K562 (cell line): ENCODE data around the gene CPED1. TPM values are rescaled to one million over a fixed set of nuclear protein-coding genes. Genes with fewer than 3 reads are reported as not detected.
A peak's percentile ranks its signal among the peaks of the same experiment; 100 is the strongest.

Source experiments
- ASH1L ChIP-seq: fragments of 450-650 bp; IDR thresholded peaks from 2 replicates; pipeline ENCODE4 v1.6.1; 2018; ENCODE audit warnings: borderline replicate concordance, mild to moderate bottlenecking, low read depth; ENCODE audit not compliant: partially characterized antibody
- ATF4 ChIP-seq: fragments of 450-650 bp; formaldehyde crosslinking; IDR thresholded peaks from 2 replicates; pipeline ENCODE4 v1.4.0; 2022; ENCODE audit warnings: mild to moderate bottlenecking, moderate library complexity
- CBFA2T2 ChIP-seq: fragments of 450-650 bp; conservative IDR thresholded peaks from 2 replicates; pipeline ENCODE4 v1.6.1; 2017; ENCODE audit warnings: mild to moderate bottlenecking
- HDAC3 ChIP-seq: fragments of 450-650 bp; IDR thresholded peaks from 2 replicates; pipeline ENCODE4 v1.6.1; 2018; ENCODE audit warnings: borderline replicate concordance, mild to moderate bottlenecking, moderate library complexity; ENCODE audit not compliant: partially characterized antibody
- MTF1 ChIP-seq: fragments of 250-450 bp; sonication (Bioruptor Pico); IDR thresholded peaks from 2 replicates; pipeline ENCODE4 v1.9.0; 2021; ENCODE audit warnings: moderate library complexity, mild to moderate bottlenecking, inconsistent platforms, borderline replicate concordance
- NFYB ChIP-seq: IDR thresholded peaks from 2 replicates; pipeline ENCODE4 v1.6.1; 2011; ENCODE audit warnings: mild to moderate bottlenecking, moderate library complexity; ENCODE audit not compliant: insufficient read length; ENCODE audit errors: extremely low read depth
- SETDB1 ChIP-seq: IDR thresholded peaks from one replicate; pipeline ENCODE4 v1.6.1; 2012; ENCODE audit warnings: low read length, control low read depth, inconsistent platforms
- SMAD2 ChIP-seq: fragments of 150-350 bp; IDR thresholded peaks from 2 replicates; pipeline ENCODE4 v1.6.1; 2014; ENCODE audit warnings: low read depth, mild to moderate bottlenecking, low read length
- WHSC1 ChIP-seq: IDR thresholded peaks from one replicate; pipeline ENCODE4 v1.6.1; 2012; ENCODE audit warnings: low read length, control low read depth, inconsistent platforms
- XRCC4 ChIP-seq: IDR thresholded peaks from one replicate; pipeline ENCODE4 v1.6.1; 2011; ENCODE audit not compliant: insufficient read depth, insufficient read length; ENCODE audit errors: extremely low read depth
- XRCC5 ChIP-seq: fragments of 200-400 bp; formaldehyde crosslinking; IDR thresholded peaks from 2 replicates; pipeline ENCODE4 v1.6.1; 2017; ENCODE audit warnings: low read depth, mild to moderate bottlenecking, low read length
- ZBTB7A ChIP-seq: IDR thresholded peaks from 2 replicates; pipeline ENCODE4 v1.6.1; 2011; ENCODE audit warnings: low read depth, mild to moderate bottlenecking, low read length, moderate library complexity, borderline replicate concordance; ENCODE audit not compliant: control insufficient read depth
- ZEB2 ChIP-seq: fragments of 450-650 bp; IDR thresholded peaks from 2 replicates; pipeline ENCODE4 v1.6.1; 2016
- ZFP30 ChIP-seq: fragments of 250-450 bp; sonication (Bioruptor Pico); IDR thresholded peaks from 2 replicates; pipeline ENCODE4 v1.8.0; 2022; ENCODE audit warnings: moderate library complexity, mild to moderate bottlenecking, inconsistent platforms, borderline replicate concordance
- ZKSCAN8 ChIP-seq: fragments of 200-800 bp; sonication (Bioruptor generic); IDR thresholded peaks from 2 replicates; pipeline ENCODE4 v1.6.1; 2016; ENCODE audit warnings: missing genetic modification characterization, missing compliant biosample characterization
- ZNF507 ChIP-seq: conservative IDR thresholded peaks from 2 replicates; pipeline ENCODE4 v1.6.1; 2017; ENCODE audit warnings: missing genetic modification characterization, missing compliant biosample characterization
- ZNF668 ChIP-seq: fragments of 250-450 bp; sonication (Bioruptor Pico); IDR thresholded peaks from 2 replicates; pipeline ENCODE4 v1.8.0; 2022; ENCODE audit warnings: mild to moderate bottlenecking, inconsistent platforms
- polyA plus RNA-seq, 8 experiments: library from polyadenylated mRNA; depleted of rRNA in 4 of 8; stranded (reverse) in 5 of 8; unstranded in 3 of 8; fragments of >200 nt; fragmentation: Nextera tagmentation in 2 of 8; fragmentation: Illumina TruSeq in 1 of 8; extraction: Ambion mirVana in 2 of 8; extraction: Trizol in 1 of 8; gene quantifications; 2 replicates each; pipeline versions ENCODE4 v1.2.1 to v1.2.3, GENCODE V29; 2011 to 2014; ENCODE audit warnings: inconsistent platforms in 1 of 8, missing spikeins in 1 of 8
- total RNA-seq, 7 experiments: library from RNA; depleted of rRNA in 6 of 7; stranded (reverse); fragments of >200 nt in 6 of 7; fragmentation: Illumina TruSeq in 2 of 7; extraction: Trizol in 2 of 7; gene quantifications; 2 replicates each; pipeline versions ENCODE4 v1.2.1 to v1.2.3, GENCODE V29; 2011 to 2021; ENCODE audit warnings: low replicate concordance in 1 of 7
- TF ChIP-seq, protein P1 (sequence below): fragments of 450-650 bp; IDR thresholded peaks from 2 replicates; pipeline ENCODE4 v1.6.1; 2016; ENCODE audit warnings: mild to moderate bottlenecking, moderate library complexity

The CPED1 gene
- total and polyA plus RNA-seq, 9 of the 15 experiments (the other 6 are each of a cell fraction or from before 2014, with no cell fraction given): 195 to 393 (median 290) TPM

GRCh38 chr7:121072826-121073225 lies 84.3 kb downstream of the CPED1 start (continued):
- TF ChIP-seq, protein P1, sequence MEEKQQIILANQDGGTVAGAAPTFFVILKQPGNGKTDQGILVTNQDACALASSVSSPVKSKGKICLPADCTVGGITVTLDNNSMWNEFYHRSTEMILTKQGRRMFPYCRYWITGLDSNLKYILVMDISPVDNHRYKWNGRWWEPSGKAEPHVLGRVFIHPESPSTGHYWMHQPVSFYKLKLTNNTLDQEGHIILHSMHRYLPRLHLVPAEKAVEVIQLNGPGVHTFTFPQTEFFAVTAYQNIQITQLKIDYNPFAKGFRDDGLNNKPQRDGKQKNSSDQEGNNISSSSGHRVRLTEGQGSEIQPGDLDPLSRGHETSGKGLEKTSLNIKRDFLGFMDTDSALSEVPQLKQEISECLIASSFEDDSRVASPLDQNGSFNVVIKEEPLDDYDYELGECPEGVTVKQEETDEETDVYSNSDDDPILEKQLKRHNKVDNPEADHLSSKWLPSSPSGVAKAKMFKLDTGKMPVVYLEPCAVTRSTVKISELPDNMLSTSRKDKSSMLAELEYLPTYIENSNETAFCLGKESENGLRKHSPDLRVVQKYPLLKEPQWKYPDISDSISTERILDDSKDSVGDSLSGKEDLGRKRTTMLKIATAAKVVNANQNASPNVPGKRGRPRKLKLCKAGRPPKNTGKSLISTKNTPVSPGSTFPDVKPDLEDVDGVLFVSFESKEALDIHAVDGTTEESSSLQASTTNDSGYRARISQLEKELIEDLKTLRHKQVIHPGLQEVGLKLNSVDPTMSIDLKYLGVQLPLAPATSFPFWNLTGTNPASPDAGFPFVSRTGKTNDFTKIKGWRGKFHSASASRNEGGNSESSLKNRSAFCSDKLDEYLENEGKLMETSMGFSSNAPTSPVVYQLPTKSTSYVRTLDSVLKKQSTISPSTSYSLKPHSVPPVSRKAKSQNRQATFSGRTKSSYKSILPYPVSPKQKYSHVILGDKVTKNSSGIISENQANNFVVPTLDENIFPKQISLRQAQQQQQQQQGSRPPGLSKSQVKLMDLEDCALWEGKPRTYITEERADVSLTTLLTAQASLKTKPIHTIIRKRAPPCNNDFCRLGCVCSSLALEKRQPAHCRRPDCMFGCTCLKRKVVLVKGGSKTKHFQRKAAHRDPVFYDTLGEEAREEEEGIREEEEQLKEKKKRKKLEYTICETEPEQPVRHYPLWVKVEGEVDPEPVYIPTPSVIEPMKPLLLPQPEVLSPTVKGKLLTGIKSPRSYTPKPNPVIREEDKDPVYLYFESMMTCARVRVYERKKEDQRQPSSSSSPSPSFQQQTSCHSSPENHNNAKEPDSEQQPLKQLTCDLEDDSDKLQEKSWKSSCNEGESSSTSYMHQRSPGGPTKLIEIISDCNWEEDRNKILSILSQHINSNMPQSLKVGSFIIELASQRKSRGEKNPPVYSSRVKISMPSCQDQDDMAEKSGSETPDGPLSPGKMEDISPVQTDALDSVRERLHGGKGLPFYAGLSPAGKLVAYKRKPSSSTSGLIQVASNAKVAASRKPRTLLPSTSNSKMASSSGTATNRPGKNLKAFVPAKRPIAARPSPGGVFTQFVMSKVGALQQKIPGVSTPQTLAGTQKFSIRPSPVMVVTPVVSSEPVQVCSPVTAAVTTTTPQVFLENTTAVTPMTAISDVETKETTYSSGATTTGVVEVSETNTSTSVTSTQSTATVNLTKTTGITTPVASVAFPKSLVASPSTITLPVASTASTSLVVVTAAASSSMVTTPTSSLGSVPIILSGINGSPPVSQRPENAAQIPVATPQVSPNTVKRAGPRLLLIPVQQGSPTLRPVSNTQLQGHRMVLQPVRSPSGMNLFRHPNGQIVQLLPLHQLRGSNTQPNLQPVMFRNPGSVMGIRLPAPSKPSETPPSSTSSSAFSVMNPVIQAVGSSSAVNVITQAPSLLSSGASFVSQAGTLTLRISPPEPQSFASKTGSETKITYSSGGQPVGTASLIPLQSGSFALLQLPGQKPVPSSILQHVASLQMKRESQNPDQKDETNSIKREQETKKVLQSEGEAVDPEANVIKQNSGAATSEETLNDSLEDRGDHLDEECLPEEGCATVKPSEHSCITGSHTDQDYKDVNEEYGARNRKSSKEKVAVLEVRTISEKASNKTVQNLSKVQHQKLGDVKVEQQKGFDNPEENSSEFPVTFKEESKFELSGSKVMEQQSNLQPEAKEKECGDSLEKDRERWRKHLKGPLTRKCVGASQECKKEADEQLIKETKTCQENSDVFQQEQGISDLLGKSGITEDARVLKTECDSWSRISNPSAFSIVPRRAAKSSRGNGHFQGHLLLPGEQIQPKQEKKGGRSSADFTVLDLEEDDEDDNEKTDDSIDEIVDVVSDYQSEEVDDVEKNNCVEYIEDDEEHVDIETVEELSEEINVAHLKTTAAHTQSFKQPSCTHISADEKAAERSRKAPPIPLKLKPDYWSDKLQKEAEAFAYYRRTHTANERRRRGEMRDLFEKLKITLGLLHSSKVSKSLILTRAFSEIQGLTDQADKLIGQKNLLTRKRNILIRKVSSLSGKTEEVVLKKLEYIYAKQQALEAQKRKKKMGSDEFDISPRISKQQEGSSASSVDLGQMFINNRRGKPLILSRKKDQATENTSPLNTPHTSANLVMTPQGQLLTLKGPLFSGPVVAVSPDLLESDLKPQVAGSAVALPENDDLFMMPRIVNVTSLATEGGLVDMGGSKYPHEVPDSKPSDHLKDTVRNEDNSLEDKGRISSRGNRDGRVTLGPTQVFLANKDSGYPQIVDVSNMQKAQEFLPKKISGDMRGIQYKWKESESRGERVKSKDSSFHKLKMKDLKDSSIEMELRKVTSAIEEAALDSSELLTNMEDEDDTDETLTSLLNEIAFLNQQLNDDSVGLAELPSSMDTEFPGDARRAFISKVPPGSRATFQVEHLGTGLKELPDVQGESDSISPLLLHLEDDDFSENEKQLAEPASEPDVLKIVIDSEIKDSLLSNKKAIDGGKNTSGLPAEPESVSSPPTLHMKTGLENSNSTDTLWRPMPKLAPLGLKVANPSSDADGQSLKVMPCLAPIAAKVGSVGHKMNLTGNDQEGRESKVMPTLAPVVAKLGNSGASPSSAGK: peak; percentile 74
- TF ChIP-seq MTF1 (CRISPR knock-in tag) (no peak), NFYB (no peak), HDAC3 (no peak), ZFP30 (no peak), XRCC4 (no peak), ZNF507 (tag) (no peak), XRCC5 (no peak), ATF4 (CRISPR knock-in tag) (no peak), ZEB2 (no peak), ZKSCAN8 (CRISPR knock-in tag) (0 out of 2 replicates have a peak, but pooled peaks have one; percentile 53), ZNF668 (CRISPR knock-in tag) (peak; percentile 68; the same call in 1 of the 2 replicates), ASH1L (no peak), CBFA2T2 (no peak), WHSC1 (no peak), SETDB1 (no peak), ZBTB7A (no peak), SMAD2 (no peak)
